Inferior parietal cortex (tissue), 1 donor: ENCODE results near the gene SAMD9L.
A peak's percentile ranks its signal among the peaks of the same experiment; 100 is the strongest.

Source experiments
- DNase-seq: peaks from one replicate; pipeline ENCODE4 v3.0.0-alpha.2; 2016; ENCODE audit errors: extremely low spot score

Gene SAMD9L

DNA sequence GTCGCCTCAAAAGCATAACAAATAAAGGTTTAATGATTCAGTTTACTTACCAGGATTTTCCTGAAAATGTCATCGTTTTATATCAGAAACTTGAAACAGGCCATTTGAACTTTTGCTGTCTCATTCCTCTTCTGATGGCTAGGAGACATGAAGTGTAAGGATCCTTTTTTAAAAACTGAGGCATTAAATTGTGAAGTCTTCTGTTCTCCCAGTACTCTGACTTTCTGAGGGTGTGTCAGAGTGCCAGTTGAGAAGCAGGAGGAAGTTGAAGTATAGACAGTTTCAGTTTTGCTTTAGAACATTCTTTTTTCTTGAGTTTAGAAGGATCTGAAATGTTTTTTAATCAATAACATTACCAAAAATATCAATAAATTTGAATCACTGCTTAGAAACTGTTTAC, at the start of gene SAMD9L:
Gene SAMD9L, minus strand, starts transcription at position 242 of the 400 bp plus-strand sequence. CDS start 12,414 bp downstream, outside the sequence.
- DNase-seq, result no peak

DNA sequence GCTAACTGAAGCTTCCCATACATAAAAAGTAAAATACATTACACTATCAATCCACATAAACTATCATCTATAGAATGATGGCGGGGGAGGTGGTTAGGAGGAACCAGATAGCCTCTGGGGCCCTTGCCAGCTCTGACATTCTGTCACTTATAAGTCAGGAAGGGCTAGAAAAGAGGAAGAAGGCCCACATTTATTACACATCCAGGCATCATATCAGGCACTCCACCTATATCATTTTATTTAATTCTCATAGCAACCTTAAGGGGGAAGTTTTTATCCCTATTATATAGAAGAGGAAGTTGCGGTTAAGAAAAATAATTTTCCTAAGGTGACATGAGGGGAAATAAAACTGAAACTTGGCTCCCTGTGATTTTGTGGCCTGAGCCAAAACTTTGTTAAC, 48.2 kb upstream of the SAMD9L start:
- no peak for DNase-seq

GRCh38 chr7:93194386-93194785, 46.2 kb upstream of the SAMD9L start:
- DNase-seq, result no peak

- no peak for DNase-seq
These were observed 40.9 kb upstream of the SAMD9L start for GRCh38 chr7:93188870-93189634.

GRCh38 chr7:93185303-93186027, 37.3 kb upstream of the SAMD9L start:
- no peak for DNase-seq

GRCh38 chr7:93179173-93179572, 31.0 kb upstream of the SAMD9L start:
- no peak for DNase-seq

DNA sequence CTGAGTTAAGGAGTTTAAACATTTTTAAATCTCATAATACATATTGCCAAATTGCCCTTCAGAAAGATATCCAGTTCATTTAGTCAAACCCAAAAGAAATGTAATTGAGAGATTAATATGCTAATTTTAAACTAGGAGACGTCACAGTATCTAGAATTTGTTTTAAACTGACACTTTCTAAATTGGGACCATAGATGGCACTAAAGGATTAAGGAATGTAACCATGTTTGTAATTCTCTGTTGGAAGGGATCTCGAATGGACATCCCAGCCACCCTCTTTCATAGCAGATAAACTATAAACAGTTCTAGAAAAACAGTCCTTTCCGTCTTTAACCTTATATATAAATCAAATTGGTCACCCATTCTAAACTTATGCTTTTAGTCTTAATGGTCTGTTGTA, 30.0 kb upstream of the SAMD9L start:
- DNase-seq, result peak; percentile 19

- DNase-seq, result peak; percentile 44
These were observed 28.9 kb upstream of the SAMD9L start for GRCh38 chr7:93176992-93177580.

- no peak for DNase-seq
These were observed 27.0 kb upstream of the SAMD9L start for GRCh38 chr7:93175219-93175618.

GRCh38 chr7:93172683-93173082, 24.5 kb upstream of the SAMD9L start:
- DNase-seq, result no peak

DNA sequence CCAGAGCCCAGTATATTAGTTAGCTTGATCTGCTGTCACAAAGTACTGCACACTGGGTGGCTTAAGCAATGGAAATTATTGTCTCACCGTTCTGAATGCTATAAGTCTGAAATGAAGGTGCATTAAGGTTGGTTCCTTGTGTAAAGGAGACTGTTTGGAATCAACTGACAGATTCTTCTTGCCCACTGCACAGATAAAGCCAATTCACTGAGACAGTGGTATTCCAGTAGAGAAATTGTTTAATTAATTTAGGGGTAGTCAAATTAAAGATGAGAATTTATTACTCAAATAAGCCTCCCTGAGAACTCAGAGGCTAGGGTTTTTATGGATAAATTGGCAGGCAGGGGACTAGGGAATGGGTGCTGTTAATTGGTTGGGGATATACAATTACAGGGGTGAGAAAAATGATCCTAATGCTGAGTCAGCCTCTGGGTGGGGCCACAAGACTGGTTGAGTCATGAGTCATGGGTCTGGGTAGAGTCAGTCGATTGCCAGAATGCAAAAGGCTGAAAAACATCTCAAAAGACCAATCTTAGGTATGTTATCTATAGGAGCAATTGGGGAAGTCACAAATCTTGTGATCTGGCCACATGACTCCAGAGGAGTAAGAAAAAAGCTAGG, 23.5 kb upstream of the SAMD9L start:
- no peak for DNase-seq

GRCh38 chr7:93165447-93165846, 17.3 kb upstream of the SAMD9L start:
- DNase-seq, result no peak

- DNase-seq, result no peak
These were observed 16.6 kb upstream of the SAMD9L start for GRCh38 chr7:93164766-93165165.

- DNase-seq, result no peak
These were observed 13.1 kb upstream of the SAMD9L start for GRCh38 chr7:93161181-93161762.

DNA sequence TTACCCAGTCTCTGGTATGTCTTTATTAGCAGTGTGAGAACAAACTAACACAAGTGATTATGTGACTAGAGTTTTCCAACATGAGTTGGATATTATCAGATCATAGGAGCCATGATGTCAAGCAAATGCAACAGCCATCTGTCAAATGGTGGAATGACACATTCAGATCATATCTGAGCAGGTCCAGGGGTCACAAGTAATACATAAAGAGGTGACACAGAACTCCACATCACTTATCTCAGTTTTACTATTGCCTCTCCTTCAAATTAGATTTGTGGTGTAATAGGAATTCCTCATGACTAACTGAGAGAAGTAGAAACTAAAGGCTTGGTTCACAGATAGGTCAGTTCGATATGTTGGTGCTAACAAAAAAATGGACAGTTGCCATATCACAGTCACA, 12.2 kb upstream of the SAMD9L start:
- no peak for DNase-seq

- no peak for DNase-seq
These were observed 11.3 kb upstream of the SAMD9L start for GRCh38 chr7:93159490-93159889.

DNA sequence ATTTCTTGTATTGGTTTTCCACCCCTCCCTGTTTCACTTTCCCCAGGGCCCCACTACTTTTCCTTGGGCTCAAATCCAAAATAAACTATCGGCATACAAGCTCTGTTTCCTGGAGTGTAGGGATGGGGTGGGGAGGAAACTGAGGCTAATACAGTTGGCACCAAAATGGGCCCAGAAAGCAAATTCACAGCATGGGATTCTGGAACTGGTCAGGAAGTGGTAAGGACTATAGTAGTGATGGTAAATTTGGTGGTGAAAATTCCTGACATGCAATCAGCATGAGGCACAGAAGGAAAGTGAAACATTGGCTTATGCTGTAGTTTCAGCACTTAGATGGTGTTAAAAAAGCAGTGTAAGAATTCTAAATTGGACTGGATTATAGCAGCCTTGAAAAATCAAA, 8.7 kb upstream of the SAMD9L start:
- DNase-seq, result no peak

DNA sequence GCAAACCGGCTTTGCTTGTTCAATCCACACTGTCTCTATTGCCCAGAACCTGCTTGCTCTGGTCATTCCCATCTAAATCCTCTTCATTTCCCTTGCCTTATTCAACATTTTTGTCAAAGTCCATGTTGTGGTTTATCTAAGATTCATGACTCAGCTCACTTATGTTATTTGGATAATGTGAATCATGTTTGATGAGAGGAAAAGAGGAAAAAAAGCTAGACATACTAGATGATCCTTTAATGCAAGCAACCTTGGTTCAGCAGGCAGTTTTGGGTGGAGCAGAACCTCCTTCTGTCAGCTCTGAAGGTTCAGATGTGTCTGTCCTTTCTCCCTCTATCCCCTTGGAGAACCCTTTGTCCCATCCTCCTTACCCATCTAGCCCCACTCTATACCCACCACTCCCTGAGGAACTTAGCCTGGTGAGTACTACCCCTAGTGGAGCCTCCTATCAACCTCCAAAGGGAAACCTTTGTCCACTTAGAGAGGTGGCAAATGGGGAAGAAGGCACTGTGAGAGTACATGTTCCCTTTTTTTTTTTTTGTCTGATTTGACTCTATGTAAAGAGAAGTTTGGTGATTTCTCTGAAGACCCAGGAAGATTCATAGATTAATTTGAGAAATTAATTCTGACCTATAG, 2.1 kb upstream of the SAMD9L start:
- no peak for DNase-seq

GRCh38 chr7:93148727-93149126, 542 bp upstream of the SAMD9L start:
- DNase-seq, result no peak

- DNase-seq, result peak; percentile 29
These were observed 822 bp downstream of the SAMD9L start for GRCh38 chr7:93147363-93147762.

DNA sequence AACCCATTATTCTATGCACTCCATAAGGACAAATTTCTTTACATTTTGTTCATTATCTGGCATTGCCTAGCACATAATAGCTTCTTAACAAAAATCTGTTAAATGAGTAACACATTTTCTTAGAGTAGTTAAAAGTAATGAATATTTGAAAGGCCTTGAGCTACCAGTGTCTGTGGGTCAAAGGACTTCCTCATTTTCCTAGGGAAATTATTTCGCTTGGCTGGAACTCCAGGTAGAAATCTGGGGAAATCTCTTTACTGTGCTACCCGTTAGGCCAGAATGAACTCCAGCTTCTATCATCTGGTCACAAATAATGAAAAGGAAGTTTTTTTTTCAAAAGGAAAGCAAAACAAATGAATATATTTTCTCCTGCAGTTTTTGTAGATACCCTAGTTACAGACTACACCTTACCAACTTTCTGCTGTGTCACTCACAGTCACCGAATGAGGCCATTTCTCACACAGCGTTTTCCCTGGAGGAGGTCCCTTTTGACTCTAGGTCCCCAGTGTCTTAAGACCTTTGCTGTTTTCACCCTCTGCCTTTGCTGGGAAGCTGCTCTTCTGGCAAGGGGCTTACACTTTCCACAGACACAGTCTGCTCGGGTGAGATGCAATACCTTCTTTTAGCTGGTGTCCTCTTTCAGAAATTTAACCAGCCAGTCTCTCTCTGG, 1.6 kb downstream of the SAMD9L start:
- no peak for DNase-seq
